Stimulated activated CD8-positive, alpha-beta memory T cell treated with anti-CD3 and anti-CD28 coated beads, Interleukin-4, amount 100 ng/mL, for 4 hours (primary cell): Measurements from ENCODE around the gene MICAL2.

Source experiments
- DNase-seq, 2 donors: peaks; one replicate each; pipeline ENCODE4 v3.0.0-alpha.2; 2020; ENCODE audit warnings: low read depth in 2 of 2, low spot score in 1 of 2

The MICAL2 gene

GRCh38 chr11:12169822-12170221, 59.4 kb downstream of the MICAL2 start:
- no peak for DNase-seq

- no peak for DNase-seq
Observed at GRCh38 chr11:12170501-12170900, 60.1 kb downstream of the MICAL2 start.

- DNase-seq = no peak
Observed at GRCh38 chr11:12170984-12171383, 60.6 kb downstream of the MICAL2 start.

DNA sequence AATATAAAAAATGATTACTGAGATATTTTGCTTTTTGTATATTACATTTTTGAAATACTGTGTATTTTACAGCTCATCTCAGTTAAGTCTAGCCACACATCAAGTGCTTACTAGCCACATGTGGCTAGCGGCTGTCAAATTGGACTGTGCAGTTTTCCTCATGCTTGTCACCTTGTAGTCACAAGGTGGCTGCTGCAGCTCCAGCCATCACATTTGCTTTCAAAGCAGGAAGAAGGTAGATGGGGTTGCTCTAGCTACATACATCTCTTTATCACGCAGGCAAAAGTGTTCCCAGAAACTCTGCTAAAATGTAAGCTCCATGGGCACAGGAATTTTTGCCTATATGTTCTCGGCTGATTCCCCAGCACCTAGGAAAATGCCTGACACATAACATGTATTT, 61.5 kb downstream of the MICAL2 start:
- DNase-seq = no peak

GRCh38 chr11:12172493-12173013, 62.2 kb downstream of the MICAL2 start:
- no peak for DNase-seq

- no peak for DNase-seq
Observed at GRCh38 chr11:12173111-12173510, 62.7 kb downstream of the MICAL2 start.

- DNase-seq = no peak
Observed at GRCh38 chr11:12174128-12174476, 63.7 kb downstream of the MICAL2 start.

DNA sequence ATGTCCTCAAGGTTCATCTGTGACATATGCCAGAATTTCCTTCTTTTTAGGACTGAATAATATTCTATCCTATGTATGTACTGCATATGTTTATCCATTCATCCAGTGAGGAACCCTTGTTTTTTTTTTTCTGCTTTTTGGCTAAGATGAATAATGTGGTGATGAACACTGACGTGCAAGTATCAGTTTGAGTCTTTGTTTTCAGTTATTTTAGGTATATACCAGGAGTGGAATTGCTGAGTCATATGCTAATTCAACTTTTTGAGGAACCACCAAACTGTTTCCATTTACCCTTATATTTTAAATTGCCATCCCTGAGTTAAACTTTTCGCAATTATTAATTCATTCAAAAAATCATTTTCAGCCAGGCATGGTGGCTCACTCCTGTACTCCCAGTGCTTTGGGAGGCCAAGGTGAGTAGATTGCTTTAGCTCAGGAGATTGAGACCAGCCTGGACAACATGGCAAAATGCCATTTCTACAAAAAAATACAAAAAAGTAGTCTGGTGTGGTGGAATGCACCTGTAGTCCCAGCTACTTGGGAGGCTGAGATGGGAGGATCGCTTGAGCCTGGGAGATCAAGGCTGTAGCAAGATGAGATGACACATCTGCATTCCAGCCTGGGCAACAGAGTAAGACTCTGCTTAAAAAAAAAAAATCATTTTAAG, 64.2 kb downstream of the MICAL2 start:
- no peak for DNase-seq

- no peak for DNase-seq
Observed at GRCh38 chr11:12175694-12176241, 65.4 kb downstream of the MICAL2 start.

GRCh38 chr11:12176410-12176809, 66.0 kb downstream of the MICAL2 start:
- DNase-seq = no peak

- no peak for DNase-seq
Observed at GRCh38 chr11:12177739-12178338, 67.4 kb downstream of the MICAL2 start.

- no peak for DNase-seq
Observed at GRCh38 chr11:12179019-12179418, 68.6 kb downstream of the MICAL2 start.

- no peak for DNase-seq
Observed at GRCh38 chr11:12179531-12179930, 69.1 kb downstream of the MICAL2 start.

DNA sequence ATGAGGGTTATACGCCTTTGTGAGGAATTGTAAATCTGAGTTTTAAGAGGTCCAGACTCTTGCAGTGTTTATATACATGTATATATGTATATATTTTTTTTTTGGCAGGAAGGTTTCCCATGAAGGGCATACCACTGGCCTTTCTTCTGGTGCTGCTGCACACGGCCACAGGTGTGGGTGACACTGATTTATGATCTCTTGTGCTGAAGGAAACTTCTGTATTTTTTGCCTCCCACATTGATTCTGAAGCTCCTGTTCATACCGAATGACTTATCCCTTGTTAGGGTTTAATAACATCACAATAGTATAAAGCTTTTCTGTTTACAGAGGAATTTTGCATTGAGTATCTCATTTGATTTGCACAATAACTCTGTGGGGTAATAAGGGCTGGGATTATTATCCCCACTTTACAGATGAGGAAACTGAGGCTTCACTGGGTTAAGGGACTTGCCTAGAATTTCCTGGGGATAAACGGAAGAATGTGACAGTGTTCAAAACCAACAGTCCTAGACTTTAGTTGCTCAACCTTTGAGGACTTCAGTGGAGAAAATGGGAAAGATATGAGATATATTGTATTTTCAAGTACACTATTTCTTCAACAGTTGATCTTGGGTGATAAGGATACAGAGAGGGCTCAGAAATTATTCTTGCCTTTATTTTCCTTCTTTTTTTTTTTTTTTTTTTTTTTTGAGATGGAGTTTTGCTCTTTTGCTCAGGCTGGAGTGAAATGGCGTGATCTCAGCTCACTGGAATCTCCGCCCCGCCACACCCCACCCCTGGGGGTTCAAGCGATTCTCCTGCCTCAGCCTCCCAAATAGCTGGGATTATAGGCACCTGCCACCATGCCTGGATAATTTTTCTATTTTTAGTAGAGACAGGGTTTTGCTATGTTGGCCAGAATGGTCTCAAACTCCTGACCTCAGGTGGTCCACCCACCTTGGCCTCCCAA, 70.1 kb downstream of the MICAL2 start:
- DNase-seq = no peak

- DNase-seq = no peak
Observed at GRCh38 chr11:12182302-12182675, 71.9 kb downstream of the MICAL2 start.

DNA sequence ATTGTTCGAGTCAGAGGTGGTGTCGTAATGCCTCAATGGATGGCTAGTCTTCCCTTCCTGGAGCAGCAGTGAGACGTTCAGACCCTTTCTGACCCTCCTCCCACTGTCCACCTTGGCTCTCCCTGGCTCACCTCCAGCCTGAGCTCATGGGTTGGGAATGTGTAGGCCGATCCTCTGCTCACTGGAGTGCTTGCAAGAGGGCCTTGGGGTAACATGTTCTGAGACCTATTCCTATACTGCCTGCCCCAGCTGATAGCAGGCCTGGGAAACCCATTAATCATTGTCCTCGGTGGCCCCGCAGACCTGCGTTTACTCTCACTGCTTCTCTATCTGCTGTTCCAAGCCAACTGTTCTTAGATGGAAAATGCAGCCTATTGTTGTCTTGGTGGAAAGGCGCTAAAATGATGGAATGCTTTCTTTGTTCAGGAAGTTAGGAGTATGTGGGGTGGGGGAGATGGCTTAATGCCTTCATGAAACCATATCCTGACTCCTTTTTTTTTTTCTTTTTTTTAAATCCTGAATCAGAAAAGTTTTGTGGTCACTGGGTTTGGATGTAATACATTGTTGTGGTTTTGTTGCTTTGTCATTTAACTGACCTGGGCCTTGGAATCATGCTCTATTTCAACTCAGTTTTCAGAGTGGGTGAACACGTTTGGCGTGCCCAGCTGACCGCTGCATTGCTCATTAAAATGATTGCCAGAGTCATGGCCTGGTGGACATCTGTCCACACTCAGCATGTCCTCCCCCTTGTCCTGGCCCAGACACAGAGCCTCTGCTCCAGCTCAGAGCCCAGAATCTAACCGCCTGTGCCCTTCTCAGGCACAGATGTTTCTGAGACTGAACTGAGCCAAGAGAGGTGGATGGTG, 72.5 kb downstream of the MICAL2 start:
- DNase-seq = no peak

GRCh38 chr11:12183827-12184620, 73.6 kb downstream of the MICAL2 start:
- DNase-seq = no peak

GRCh38 chr11:12184699-12185098, 74.3 kb downstream of the MICAL2 start:
- DNase-seq = no peak

DNA sequence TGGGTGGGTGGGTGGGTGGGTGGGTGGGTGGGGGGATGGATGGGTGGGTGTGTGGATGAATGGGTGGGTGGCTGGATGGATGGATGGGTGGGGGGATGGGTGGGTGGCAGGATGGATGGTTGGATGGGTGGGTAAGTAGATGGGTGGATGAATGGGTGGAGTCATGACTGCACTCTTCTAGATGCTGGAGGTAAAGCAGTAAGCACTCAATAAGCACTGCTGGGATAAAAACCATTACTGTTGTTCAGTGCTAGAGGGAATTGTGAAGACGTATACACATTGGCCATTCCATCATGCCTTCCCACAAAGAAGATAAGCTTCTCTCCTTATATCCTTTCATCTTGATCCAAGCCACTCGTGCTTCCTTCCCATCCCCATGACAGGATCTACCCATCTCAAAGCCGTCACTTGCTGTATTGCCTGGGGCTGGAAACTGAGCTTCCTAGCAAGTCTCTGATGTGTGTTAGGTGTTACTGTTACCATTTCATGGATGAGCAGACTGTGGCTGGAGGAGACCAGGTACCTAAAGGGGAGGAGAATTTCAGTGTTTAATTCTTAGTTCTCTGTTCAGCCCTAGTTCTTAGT, 74.8 kb downstream of the MICAL2 start:
- no peak for DNase-seq

- DNase-seq = no peak
Observed at GRCh38 chr11:12185914-12186313, 75.5 kb downstream of the MICAL2 start.
